Fibroblast of upper back skin (primary cell): ENCODE results near the gene HHEX.
"Not testable (repeated sequence)": the region's sequence is repeated elsewhere in the genome, so short reads cannot be mapped to it uniquely, and the experiment has no call there.

ENCODE experiments used
- DNase-seq: peaks from one replicate; pipeline ENCODE4 v3.0.0-alpha.2; 2013

The HHEX gene

GRCh38 chr10:92740762-92741161 is 51.0 kb downstream of the HHEX start:
- DNase-seq = no peak

GRCh38 chr10:92741741-92742140 is 52.0 kb downstream of the HHEX start:
- not testable (repeated sequence) for DNase-seq

GRCh38 chr10:92742331-92743228 is 52.8 kb downstream of the HHEX start:
- DNase-seq = no peak
